Pancreas (tissue), 10 donors: Measurements from ENCODE around the gene SNTG2. TPM values are rescaled to one million over a fixed set of nuclear protein-coding genes. Genes with fewer than 3 reads are reported as not detected.

Experiments used
- ATAC-seq, 4 donors: fragments of 200-7000 bp; cut with Tn5 transposase; one replicate each; pipeline versions ENCODE4 v1.8.0 to v1.9.1; 2020; ENCODE audit warnings: mild to moderate bottlenecking in 4 of 4, moderate library complexity in 4 of 4
- DNase-seq, 6 donors: peaks; one replicate each; pipeline ENCODE4 v3.0.0-alpha.2; 2020
- FAIRE-seq: peaks from 2 replicates; lab custom pipeline; 2012; peaks lifted over from hg19 to GRCh38; lab: Jason Lieb, UNC
- H3K27ac ChIP-seq, 4 donors: fragments of 200-600 bp; sonication (generic); 1 replicate in 3 of 4; 2 replicates in 1 of 4; pipeline versions ENCODE4 v1.5.0 to v1.8.0; 2020
- H3K27me3 ChIP-seq, 4 donors: fragments of 200-600 bp; one replicate each; pipeline ENCODE4 v1.8.0; 2021
- H3K36me3 ChIP-seq, 3 donors: fragments of 200-600 bp; sonication (generic) in 1 of 3; one replicate each; pipeline versions ENCODE4 v1.5.0 to v1.8.0; 2020 to 2021
- H3K4me1 ChIP-seq, 3 donors: fragments of 200-600 bp; one replicate each; pipeline ENCODE4 v1.8.0; 2021
- H3K4me3 ChIP-seq, 4 donors: fragments of 200-600 bp; sonication (generic) in 2 of 4; one replicate each; pipeline versions ENCODE4 v1.5.0 to v1.8.0; 2020 to 2021
- H3K9me3 ChIP-seq, 4 donors: fragments of 200-600 bp; one replicate each; pipeline ENCODE4 v1.8.0; 2021
- WGBS, 2 donors: extraction: QIAGEN DNeasy Blood & Tissue Kit; methylation state at CpG; one replicate each; pipeline ENCODE4 v1.1.7; 2013; 5-methylcytosine and 5-hydroxymethylcytosine counted together
- intact Hi-C, 3 donors: fragments of 100-400 bp; cut with DNase I; formaldehyde crosslinking; loops; one replicate each; pipeline versions ENCODE4 v1.11.1 to v1.14.2; 2022
- polyA plus RNA-seq, 2 donors: library from polyadenylated mRNA; stranded (reverse); fragments of 200-250 nt; gene quantifications; one replicate each; pipeline ENCODE4 v1.2.3, GENCODE V29; 2013
- total RNA-seq, 6 donors: library from RNA; stranded (reverse); fragmentation: NEBNext Ultra II Directional in 4 of 6; extraction: Animal tissue kit (Norgen Biotek cat#: 25700) in 4 of 6; gene quantifications; one replicate each; pipeline versions ENCODE4 v1.2.1 to v1.2.4, GENCODE V29; 2021 to 2023
- TF ChIP-seq, protein P1 (sequence below), 4 donors: fragments of 200-600 bp; sonication (generic) in 3 of 4; IDR thresholded peaks; one replicate each; pipeline versions ENCODE4 v1.5.0 to v1.8.0; 2021; ENCODE audit warnings: antibody characterized with exemption in 4 of 4
- donor health status: healthy with polysubstance abuse.
- donor health status: DM: no; HTN: no; CAD: no; lungs with moderate emphysema.
- donor health status: DM: no; HTN: no; CAD: no.
- donor health status: control.
- donor health status: control.
- donor health status: Bipolar disorder and iron deficiency.
- donor health status: DM: yes; HTN: yes; CAD: no.
- donor health status: DM: no; HTN: no; CAD: no.
- donor health status: DM: no; HTN: no; CAD: no.
- donor health status: DM: yes; HTN: yes; CAD: no.

Gene SNTG2
- total and polyA plus RNA-seq, 8 donors = 1.4 to 19.2 (median 4.6) TPM

GRCh38 chr2:1210352-1210751 lies 259.7 kb downstream of the SNTG2 start:
- 81 to 91% methylated on average over 3 of the region's 3 CpGs for WGBS, 2 donors
- intact Hi-C loops = no loop called here
- Histone ChIP-seq H3K4me3 (no peak overlapping the region), H3K27me3 (no peaks in the 10 kb centered on the region), H3K4me1 (no peaks in the 10 kb centered on the region), H3K36me3 (no peaks in the 10 kb centered on the region), H3K9me3 (no peaks in the 10 kb centered on the region), H3K27ac (no peak overlapping the region)
- TF ChIP-seq, protein P1, sequence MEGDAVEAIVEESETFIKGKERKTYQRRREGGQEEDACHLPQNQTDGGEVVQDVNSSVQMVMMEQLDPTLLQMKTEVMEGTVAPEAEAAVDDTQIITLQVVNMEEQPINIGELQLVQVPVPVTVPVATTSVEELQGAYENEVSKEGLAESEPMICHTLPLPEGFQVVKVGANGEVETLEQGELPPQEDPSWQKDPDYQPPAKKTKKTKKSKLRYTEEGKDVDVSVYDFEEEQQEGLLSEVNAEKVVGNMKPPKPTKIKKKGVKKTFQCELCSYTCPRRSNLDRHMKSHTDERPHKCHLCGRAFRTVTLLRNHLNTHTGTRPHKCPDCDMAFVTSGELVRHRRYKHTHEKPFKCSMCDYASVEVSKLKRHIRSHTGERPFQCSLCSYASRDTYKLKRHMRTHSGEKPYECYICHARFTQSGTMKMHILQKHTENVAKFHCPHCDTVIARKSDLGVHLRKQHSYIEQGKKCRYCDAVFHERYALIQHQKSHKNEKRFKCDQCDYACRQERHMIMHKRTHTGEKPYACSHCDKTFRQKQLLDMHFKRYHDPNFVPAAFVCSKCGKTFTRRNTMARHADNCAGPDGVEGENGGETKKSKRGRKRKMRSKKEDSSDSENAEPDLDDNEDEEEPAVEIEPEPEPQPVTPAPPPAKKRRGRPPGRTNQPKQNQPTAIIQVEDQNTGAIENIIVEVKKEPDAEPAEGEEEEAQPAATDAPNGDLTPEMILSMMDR (IDR thresholded peaks at IDR 0.05) = no peak
- no peak for FAIRE-seq
- no peak for ATAC-seq
- DNase-seq = no peak

GRCh38 chr2:1219901-1220573 lies 269.4 kb downstream of the SNTG2 start:
- Histone ChIP-seq H3K27me3 (no peaks in the 10 kb centered on the region), H3K27ac (no peak overlapping the region), H3K9me3 (no peaks in the 10 kb centered on the region), H3K4me1 (no peaks in the 10 kb centered on the region), H3K36me3 (no peaks in the 10 kb centered on the region), H3K4me3 (no peak overlapping the region)
- ATAC-seq (peak in 1 of 4 donors; percentile 39), FAIRE-seq (no peak), DNase-seq (no peak)
- intact Hi-C loops = loop anchor here in 1 of 3 donors (10.0 kb wide), 1 partner anchor 325 kb away; no protein-coding TSS in a partner anchor
- WGBS, 2 donors = 73 to 76% methylated on average over 13 of the region's 13 CpGs
- TF ChIP-seq, protein P1 (IDR thresholded peaks at IDR 0.05) = no peak

DNA sequence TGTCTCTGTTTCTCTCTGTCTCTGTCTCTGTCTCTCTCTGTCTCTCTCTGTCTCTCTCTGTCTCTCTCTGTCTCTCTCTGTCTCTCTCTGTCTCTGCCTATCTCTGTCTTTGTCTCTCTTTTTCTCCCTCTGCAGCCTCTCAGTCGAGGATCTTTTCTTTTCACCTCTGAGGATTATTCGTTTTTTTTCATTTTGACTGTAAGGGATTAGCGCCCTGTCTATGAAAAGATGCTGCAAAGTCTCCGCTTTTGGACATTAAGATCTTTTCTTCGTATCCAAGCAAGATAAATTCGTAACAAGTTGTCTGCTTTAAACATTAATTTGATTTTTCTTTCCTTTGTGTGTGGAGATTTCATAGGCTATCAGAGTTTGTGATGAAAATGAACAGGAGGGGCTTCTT lies 271.4 kb downstream of the SNTG2 start:
- intact Hi-C loops = loop anchor here in 1 of 3 donors (10.0 kb wide), 1 partner anchor 323 kb away; no protein-coding TSS in a partner anchor
- no peak for ATAC-seq
- TF ChIP-seq, protein P1 (IDR thresholded peaks at IDR 0.05) = no peak
- 71 to 79% methylated on average over 6 of the region's 6 CpGs for WGBS, 2 donors
- Histone ChIP-seq H3K27ac (no peak overlapping the region), H3K4me3 (no peak overlapping the region), H3K9me3 (no peaks in the 10 kb centered on the region), H3K4me1 (no peaks in the 10 kb centered on the region), H3K36me3 (no peaks in the 10 kb centered on the region), H3K27me3 (no peaks in the 10 kb centered on the region)
- no peak for FAIRE-seq
- DNase-seq = no peak

DNA sequence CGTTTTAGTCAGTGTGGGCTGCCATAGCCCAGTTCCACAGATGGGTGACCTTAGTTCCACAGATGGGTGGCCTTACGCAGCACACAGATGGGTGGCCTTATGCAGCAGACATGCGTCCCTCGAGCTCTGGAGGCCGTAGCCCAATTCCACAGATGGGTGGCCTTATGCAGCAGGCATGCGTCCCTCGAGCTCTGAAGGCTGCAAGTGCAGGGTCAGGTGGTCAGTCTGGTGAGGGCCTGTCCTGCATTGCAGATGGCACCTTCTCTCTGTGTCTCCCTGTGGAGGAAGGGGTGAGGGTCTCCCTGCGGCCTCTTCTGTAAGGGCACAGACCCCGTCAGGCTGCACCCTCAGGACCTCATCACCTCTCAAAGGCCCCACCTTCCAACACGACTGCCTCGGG lies 273.1 kb downstream of the SNTG2 start:
- intact Hi-C loops = loop anchor here in 1 of 3 donors (10.0 kb wide), 1 partner anchor 321 kb away; no protein-coding TSS in a partner anchor
- ATAC-seq (no peak), FAIRE-seq (no peak), DNase-seq (no peak)
- Histone ChIP-seq H3K27me3 (no peaks in the 10 kb centered on the region), H3K36me3 (no peaks in the 10 kb centered on the region), H3K4me3 (no peak overlapping the region), H3K27ac (no peak overlapping the region), H3K4me1 (no peaks in the 10 kb centered on the region), H3K9me3 (no peaks in the 10 kb centered on the region)
- 76 to 83% methylated on average over 11 of the region's 11 CpGs for WGBS, 2 donors
- TF ChIP-seq, protein P1 (IDR thresholded peaks at IDR 0.05) = no peak

DNA sequence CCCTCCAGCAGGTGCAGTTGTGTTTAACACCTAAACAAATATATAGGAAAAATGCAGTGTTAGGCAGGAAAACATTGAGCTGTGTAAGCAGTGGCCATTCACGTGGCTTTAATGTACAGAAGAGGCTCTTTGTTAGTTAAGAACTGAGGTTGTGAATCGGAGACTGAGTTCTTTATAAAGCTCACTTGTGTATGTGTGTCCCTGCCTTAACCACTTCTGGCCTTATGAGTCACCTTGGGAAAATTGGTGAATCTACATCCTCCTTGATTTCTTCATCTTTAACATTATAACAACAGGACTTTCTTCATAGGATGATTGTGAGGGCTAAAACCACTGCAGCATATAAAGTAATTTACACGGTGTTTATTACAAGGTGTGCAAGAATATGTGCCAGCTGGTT lies 274.3 kb downstream of the SNTG2 start:
- Histone ChIP-seq H3K9me3 (no peaks in the 10 kb centered on the region), H3K27ac (no peak overlapping the region), H3K4me1 (no peaks in the 10 kb centered on the region), H3K27me3 (no peaks in the 10 kb centered on the region), H3K4me3 (no peak overlapping the region), H3K36me3 (no peaks in the 10 kb centered on the region)
- DNase-seq (no peak), ATAC-seq (no peak), FAIRE-seq (no peak)
- WGBS, 2 donors = 56 to 66% methylated on average over 3 of the region's 3 CpGs
- TF ChIP-seq, protein P1 (IDR thresholded peaks at IDR 0.05) = no peak
- intact Hi-C loops = loop anchor here in 1 of 3 donors (10.0 kb wide), 1 partner anchor 320 kb away; no protein-coding TSS in a partner anchor
